HG03280 (cell line): ENCODE measurements around the gene SLC22A23.

Experiments used
- ATAC-seq: cut with Tn5 transposase; IDR thresholded peaks from one replicate; pipeline ENCODE4 v1.9.1; 2021; ENCODE audit warnings: mild to moderate bottlenecking, moderate library complexity; ENCODE audit not compliant: unreplicated experiment

SLC22A23 gene

DNA sequence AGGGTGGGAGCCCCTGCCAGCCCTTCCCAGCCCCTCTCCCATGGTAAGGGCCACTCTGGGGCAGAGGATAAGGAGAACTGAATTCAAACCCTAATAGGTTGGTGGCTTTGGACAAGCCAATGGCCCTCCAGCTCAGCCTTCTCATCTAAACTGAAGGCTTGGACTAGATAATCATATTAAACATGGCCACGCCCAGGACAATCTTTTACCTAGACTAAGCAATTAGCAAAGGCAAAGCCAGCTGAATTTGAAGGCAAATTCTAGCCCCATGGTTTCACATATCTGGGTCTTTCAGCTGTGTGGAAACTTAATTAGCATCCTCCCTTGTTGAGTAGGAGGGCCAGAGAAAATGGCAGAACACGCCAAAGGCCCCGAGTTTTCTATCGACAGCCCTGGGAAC, 10.7 kb downstream of the SLC22A23 start:
- ATAC-seq: no peak

- no peak for ATAC-seq
These were observed 12.4 kb downstream of the SLC22A23 start for GRCh38 chr6:3444276-3445088.

DNA sequence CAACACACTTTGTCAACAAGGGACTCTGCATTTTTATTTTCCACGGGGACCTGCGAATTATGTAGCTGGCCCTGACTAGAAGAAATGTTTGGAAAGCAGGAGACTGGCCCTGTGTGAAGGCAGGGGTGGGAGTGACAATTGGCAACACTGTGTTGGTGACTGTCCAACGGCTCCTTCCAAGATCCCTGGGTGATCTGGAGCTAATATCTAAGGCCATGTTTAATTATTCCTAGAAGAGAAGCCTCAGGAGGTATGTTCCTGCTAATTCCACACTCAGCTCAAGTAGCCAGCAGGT, 13.7 kb downstream of the SLC22A23 start:
- no peak for ATAC-seq

GRCh38 chr6:3442431-3443220, 14.2 kb downstream of the SLC22A23 start:
- ATAC-seq: no peak

- ATAC-seq: no peak
These were observed 15.9 kb downstream of the SLC22A23 start for GRCh38 chr6:3440911-3441310.

DNA sequence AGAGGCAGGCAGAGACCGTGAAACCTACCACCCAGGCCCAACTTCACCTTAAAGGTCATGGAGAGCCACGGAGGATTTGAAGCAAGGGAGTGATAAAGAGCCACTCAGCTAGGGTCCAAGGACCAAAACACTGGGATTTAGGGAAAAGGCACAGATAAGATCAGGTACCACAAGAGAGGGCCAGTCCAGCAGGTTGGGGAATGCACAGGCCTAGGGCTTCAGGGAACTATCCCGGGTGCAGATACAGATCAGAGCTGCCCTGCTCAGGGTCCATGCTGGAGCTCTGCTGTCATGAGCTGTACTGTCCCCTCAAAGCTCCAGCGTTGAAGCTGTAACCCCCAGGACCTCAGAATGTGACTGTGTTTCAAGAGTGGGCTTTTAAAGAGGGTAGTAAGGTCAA, 16.9 kb downstream of the SLC22A23 start:
- ATAC-seq: no peak

- no peak for ATAC-seq
These were observed 18.4 kb downstream of the SLC22A23 start for GRCh38 chr6:3438190-3439167.

- ATAC-seq: no peak
These were observed 23.8 kb downstream of the SLC22A23 start for GRCh38 chr6:3433005-3433404.

GRCh38 chr6:3432416-3432815, 24.4 kb downstream of the SLC22A23 start:
- no peak for ATAC-seq

DNA sequence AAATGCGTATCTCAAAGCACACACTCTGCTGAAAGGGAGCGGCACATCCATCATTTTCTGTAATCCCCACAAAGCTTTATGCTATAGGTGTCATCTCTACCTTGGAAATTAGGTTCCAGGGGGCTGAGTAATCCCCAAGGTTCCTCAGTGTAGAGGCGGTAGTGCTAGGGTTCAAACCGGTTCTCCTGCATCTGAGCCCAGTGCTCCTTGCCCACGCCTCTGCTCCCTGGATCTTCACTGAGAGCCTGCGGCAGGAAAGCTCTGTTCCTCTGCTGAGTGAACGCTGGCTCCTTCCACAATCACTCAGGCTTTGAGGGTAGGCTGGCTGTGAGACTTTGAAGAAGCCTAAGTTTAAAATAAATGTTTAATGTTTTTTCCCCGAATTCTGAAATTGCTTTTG, 24.9 kb downstream of the SLC22A23 start:
- ATAC-seq: no peak

- ATAC-seq: no peak
These were observed 27.6 kb downstream of the SLC22A23 start for GRCh38 chr6:3429211-3429610.

GRCh38 chr6:3428700-3429099, 28.1 kb downstream of the SLC22A23 start:
- no peak for ATAC-seq

GRCh38 chr6:3428247-3428646, 28.6 kb downstream of the SLC22A23 start:
- no peak for ATAC-seq

GRCh38 chr6:3427687-3428085, 29.2 kb downstream of the SLC22A23 start:
- ATAC-seq: no peak

GRCh38 chr6:3426927-3427686, 29.7 kb downstream of the SLC22A23 start:
- ATAC-seq: no peak

DNA sequence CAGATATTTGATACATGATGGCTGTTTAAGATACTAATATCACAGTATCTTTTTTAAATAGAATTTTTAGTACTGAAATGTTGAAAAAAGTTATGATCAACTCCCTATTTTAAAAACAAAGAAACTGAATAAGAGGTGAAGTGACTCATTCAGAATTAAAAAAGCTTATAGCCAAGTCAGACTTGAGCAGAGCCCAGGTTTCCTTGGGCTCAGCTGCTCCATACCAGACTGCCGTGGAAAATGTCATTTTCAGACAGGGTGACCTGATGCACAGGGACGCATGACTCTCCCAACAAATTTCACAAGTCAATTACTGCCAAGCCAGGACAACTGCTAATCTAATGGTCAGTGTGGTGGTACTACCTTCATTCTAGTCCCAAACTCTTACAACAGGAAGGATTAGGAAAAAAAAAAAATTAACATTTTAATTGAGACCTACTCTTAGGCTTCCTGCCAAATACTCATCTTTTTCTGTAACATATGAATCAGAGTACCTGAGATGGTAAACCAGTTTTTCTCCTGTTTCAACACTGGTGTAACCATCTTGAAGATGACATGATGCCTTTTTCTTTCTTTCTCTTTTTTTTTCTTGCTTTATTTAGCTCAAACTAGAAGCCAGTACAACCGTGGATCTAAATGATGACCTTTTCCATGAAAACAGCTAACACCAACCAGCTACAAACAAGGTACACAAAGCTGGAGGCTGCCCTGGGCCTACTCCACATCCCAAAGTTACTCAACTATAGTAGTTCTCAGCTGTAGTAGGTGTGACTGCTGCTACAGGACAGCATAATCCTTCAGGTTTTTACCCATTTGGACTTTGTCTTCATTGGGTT, 30.5 kb downstream of the SLC22A23 start:
- ATAC-seq: no peak

GRCh38 chr6:3425574-3425973, 31.3 kb downstream of the SLC22A23 start:
- ATAC-seq: no peak

DNA sequence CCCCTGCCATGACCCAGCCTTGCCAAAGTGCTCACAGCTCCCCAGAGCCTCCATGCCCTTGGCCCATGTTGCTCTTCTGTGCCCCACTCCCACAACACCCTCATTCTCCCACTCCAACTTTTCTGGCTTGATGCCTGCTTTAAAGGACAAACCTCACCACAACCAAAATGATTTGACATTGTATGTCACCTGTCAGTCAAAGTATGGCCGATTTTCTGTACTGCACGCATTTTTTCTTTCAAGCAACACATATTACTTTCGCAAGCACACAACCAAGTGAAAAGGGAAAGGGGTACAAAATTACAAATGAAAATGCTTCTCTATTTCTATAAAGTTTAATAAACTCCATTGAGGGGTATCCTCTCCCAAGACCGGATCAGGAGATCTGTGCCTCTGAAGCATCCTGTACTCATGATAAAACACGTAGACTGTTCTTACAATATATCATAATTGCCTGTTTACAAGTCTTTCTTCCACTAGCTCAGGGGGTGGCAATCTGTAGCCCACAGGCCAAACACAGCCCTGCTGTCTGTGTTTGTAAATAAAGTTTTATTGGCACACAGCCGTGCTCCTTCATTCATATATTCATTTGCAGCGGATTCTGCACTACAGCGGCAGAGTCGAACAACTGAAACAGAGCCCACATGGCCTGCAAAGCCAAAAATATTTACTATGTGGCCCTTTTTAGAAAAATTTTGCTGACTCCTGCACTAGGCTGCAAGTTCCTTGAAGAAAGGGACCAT, 32.5 kb downstream of the SLC22A23 start:
- ATAC-seq: no peak
